Esophagus muscularis mucosa (tissue), 4 donors: ENCODE measurements around the gene KANSL1.

Experiments
- EP300 ChIP-seq: sonication (generic); formaldehyde crosslinking; IDR thresholded peaks from one replicate; pipeline ENCODE4 v1.6.1; 2017; ENCODE audit warnings: antibody characterized with exemption
- POLR2A ChIP-seq: fragments of 450-650 bp; IDR thresholded peaks from one replicate; pipeline ENCODE4 v1.6.1; 2017; ENCODE audit warnings: antibody characterized with exemption, moderate library complexity, mild to moderate bottlenecking, low read depth
- POLR2AphosphoS5 ChIP-seq, 2 donors: sonication (generic); formaldehyde crosslinking; IDR thresholded peaks; one replicate each; pipeline ENCODE4 v1.6.1; 2017; ENCODE audit warnings: antibody characterized with exemption in 2 of 2
- TF ChIP-seq, protein P1 (sequence below), 3 experiments: fragments of 200-600 bp in 2 of 3; fragments of 450-650 bp in 1 of 3; sonication (generic) in 2 of 3; IDR thresholded peaks; one replicate each; pipeline ENCODE4 v1.5.1; 2017 to 2019; ENCODE audit warnings: antibody characterized with exemption in 3 of 3, mild to moderate bottlenecking in 2 of 3, moderate library complexity in 1 of 3

DNA sequence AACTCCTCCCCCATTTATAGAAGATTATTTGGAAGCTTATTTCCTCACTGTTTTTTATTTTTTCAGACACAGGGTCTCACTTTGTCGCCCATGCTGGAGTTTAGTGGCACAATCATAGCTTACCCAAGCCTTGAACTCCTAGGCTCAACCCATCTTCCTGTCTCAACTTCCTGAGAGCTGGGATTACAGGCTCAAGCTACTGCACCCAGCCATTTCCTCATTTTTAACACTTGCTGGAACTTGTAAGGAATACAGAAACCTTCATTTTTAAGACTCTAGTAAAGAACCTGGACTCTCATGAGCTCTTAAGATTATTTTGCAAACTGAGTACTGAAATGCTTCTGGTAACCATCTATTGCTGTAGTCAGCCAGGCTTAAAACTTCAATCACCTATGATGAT is 29.9 kb downstream of the KANSL1 start:
- TF ChIP-seq, protein P1, sequence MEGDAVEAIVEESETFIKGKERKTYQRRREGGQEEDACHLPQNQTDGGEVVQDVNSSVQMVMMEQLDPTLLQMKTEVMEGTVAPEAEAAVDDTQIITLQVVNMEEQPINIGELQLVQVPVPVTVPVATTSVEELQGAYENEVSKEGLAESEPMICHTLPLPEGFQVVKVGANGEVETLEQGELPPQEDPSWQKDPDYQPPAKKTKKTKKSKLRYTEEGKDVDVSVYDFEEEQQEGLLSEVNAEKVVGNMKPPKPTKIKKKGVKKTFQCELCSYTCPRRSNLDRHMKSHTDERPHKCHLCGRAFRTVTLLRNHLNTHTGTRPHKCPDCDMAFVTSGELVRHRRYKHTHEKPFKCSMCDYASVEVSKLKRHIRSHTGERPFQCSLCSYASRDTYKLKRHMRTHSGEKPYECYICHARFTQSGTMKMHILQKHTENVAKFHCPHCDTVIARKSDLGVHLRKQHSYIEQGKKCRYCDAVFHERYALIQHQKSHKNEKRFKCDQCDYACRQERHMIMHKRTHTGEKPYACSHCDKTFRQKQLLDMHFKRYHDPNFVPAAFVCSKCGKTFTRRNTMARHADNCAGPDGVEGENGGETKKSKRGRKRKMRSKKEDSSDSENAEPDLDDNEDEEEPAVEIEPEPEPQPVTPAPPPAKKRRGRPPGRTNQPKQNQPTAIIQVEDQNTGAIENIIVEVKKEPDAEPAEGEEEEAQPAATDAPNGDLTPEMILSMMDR (IDR thresholded peaks at IDR 0.05), result no peak
- TF ChIP-seq POLR2AphosphoS5 (IDR thresholded peaks at IDR 0.05), result no peak
- TF ChIP-seq EP300, result no peak
- TF ChIP-seq POLR2A, result no peak
